Activated naive CD4-positive, alpha-beta T cell treated with anti-CD3 and anti-CD28 coated beads, Interleukin-2, amount 50 U/mL, for 16 hours (primary cell): ENCODE measurements around the gene OLFML2A.
A peak's percentile ranks its signal among the peaks of the same experiment; 100 is the strongest.
"Not testable (repeated sequence)": the region's sequence is repeated elsewhere in the genome, so short reads cannot be mapped to it uniquely, and the experiment has no call there.

ENCODE experiments used
- DNase-seq: peaks from one replicate; pipeline ENCODE4 v3.0.0-alpha.2; 2020

Gene OLFML2A

GRCh38 chr9:124776954-124777648 is at the start of gene OLFML2A:
OLFML2A (plus strand) TSS chr9:124777133; CDS start chr9:124777271, 138 bp downstream.
- peak; percentile 22 for DNase-seq

GRCh38 chr9:124730772-124731171 is 46.2 kb upstream of the OLFML2A start:
- no peak for DNase-seq

GRCh38 chr9:124733964-124734740 is 42.8 kb upstream of the OLFML2A start:
- no peak for DNase-seq

- DNase-seq: not testable (repeated sequence)
Measured at GRCh38 chr9:124734741-124735083, 42.2 kb upstream of the OLFML2A start.

- DNase-seq: no peak
Measured at GRCh38 chr9:124735121-124735520, 41.8 kb upstream of the OLFML2A start.

- DNase-seq: not testable (repeated sequence)
Measured at GRCh38 chr9:124738075-124738474, 38.9 kb upstream of the OLFML2A start.

GRCh38 chr9:124739360-124739759 is 37.6 kb upstream of the OLFML2A start:
- DNase-seq: no peak

GRCh38 chr9:124741149-124741548 is 35.8 kb upstream of the OLFML2A start:
- DNase-seq: no peak

GRCh38 chr9:124741662-124742061 is 35.3 kb upstream of the OLFML2A start:
- DNase-seq: no peak

GRCh38 chr9:124742940-124743339 is 34.0 kb upstream of the OLFML2A start:
- DNase-seq: no peak

GRCh38 chr9:124743686-124744348 is 33.1 kb upstream of the OLFML2A start:
- DNase-seq: no peak

- no peak for DNase-seq
Measured at GRCh38 chr9:124747065-124747464, 29.9 kb upstream of the OLFML2A start.

GRCh38 chr9:124749284-124749683 is 27.6 kb upstream of the OLFML2A start:
- DNase-seq: no peak

GRCh38 chr9:124749781-124750180 is 27.2 kb upstream of the OLFML2A start:
- no peak for DNase-seq

- DNase-seq: no peak
Measured at GRCh38 chr9:124752967-124753366, 24.0 kb upstream of the OLFML2A start.

GRCh38 chr9:124754289-124754688 is 22.6 kb upstream of the OLFML2A start:
- DNase-seq: no peak

- DNase-seq: no peak
Measured at GRCh38 chr9:124755061-124755460, 21.9 kb upstream of the OLFML2A start.

GRCh38 chr9:124756011-124756410 is 20.9 kb upstream of the OLFML2A start:
- DNase-seq: no peak

- no peak for DNase-seq
Measured at GRCh38 chr9:124757616-124758015, 19.3 kb upstream of the OLFML2A start.

- DNase-seq: no peak
Measured at GRCh38 chr9:124758061-124758460, 18.9 kb upstream of the OLFML2A start.

GRCh38 chr9:124758691-124759090 is 18.2 kb upstream of the OLFML2A start:
- DNase-seq: no peak

GRCh38 chr9:124759327-124759726 is 17.6 kb upstream of the OLFML2A start:
- no peak for DNase-seq

- DNase-seq: no peak
Measured at GRCh38 chr9:124760719-124761118, 16.2 kb upstream of the OLFML2A start.

GRCh38 chr9:124761196-124761595 is 15.7 kb upstream of the OLFML2A start:
- DNase-seq: no peak
